Caco-2 (cell line): Measurements from ENCODE around the gene SMAD2. TPM values are rescaled to one million over a fixed set of nuclear protein-coding genes. Genes with fewer than 3 reads are reported as not detected.

Experiments
- BruUV-seq: library from RNA; stranded (reverse); fragments of 400-500 nt; replicated peaks from 2 replicates; lab custom pipeline; 2021; lab: Mats Ljungman, UMichigan
- CTCF ChIA-PET: fragments of 300-600 bp; sonication (Branson Sonifier 250); formaldehyde crosslinking; loops from one replicate; lab custom pipeline; 2022; ENCODE audit warnings: antibody characterized with exemption; lab: Charles Lee
- POLR2A ChIA-PET: fragments of 300-600 bp; sonication (Branson Sonifier 250); formaldehyde crosslinking; loops from one replicate; lab custom pipeline; 2022; ENCODE audit warnings: antibody characterized with exemption; lab: Charles Lee
- DNase-seq, 2 experiments: peaks; one replicate each; pipeline versions ENCODE4 v3.0.0 to v3.0.0-alpha.2; 2020 to 2022
- H3K27me3 ChIP-seq: replicated peaks from 2 replicates; pipeline ENCODE4 v1.6.0; 2011; ENCODE audit warnings: low read length; ENCODE audit not compliant: control insufficient read depth, insufficient read depth
- H3K36me3 ChIP-seq: 2 replicates; pipeline ENCODE4 v1.5.1; 2011; ENCODE audit warnings: low read length; ENCODE audit not compliant: control insufficient read depth, insufficient read depth
- H3K4me1 ChIP-seq: fragments of 250-450 bp; sonication (Bioruptor Pico); 2 replicates; pipeline ENCODE4 v1.5.1; 2020; ENCODE audit warnings: mild to moderate bottlenecking
- H3K4me3 ChIP-seq: 2 replicates; pipeline ENCODE4 v1.5.1; 2011; ENCODE audit warnings: low read depth, mild to moderate bottlenecking, control low read depth, low read length
- H3K9me3 ChIP-seq: fragments of 250-450 bp; sonication (Bioruptor Pico); 2 replicates; pipeline ENCODE4 v1.5.1; 2020; ENCODE audit warnings: mild to moderate bottlenecking, moderate library complexity
- H3K27ac Mint-ChIP-seq: one replicate; pipeline ENCODE4 v1.8.0; 2022; ENCODE audit warnings: mixed read lengths; ENCODE audit not compliant: unreplicated experiment
- H3K27me3 Mint-ChIP-seq: one replicate; pipeline ENCODE4 v1.8.0; 2022; ENCODE audit warnings: mixed read lengths; ENCODE audit not compliant: insufficient read depth, unreplicated experiment
- H3K36me3 Mint-ChIP-seq: one replicate; pipeline ENCODE4 v1.8.0; 2022; ENCODE audit warnings: mild to moderate bottlenecking, mixed read lengths; ENCODE audit not compliant: insufficient read depth, unreplicated experiment
- H3K4me1 Mint-ChIP-seq: one replicate; pipeline ENCODE4 v1.8.0; 2022; ENCODE audit warnings: low read depth, mixed read lengths; ENCODE audit not compliant: unreplicated experiment
- H3K4me3 Mint-ChIP-seq: one replicate; pipeline ENCODE4 v1.8.0; 2022; ENCODE audit warnings: mild to moderate bottlenecking, moderate library complexity, mixed read lengths; ENCODE audit not compliant: unreplicated experiment
- H3K9me3 Mint-ChIP-seq: one replicate; pipeline ENCODE4 v1.8.0; 2022; ENCODE audit warnings: mixed read lengths; ENCODE audit not compliant: unreplicated experiment
- intact Hi-C: fragments of 100-400 bp; cut with micrococcal nuclease; formaldehyde crosslinking; loops from one replicate; pipeline ENCODE4 v1.10.0; 2022; ENCODE audit not compliant: unreplicated experiment
- total RNA-seq: library from RNA; stranded (reverse); gene quantifications from 2 replicates; pipeline ENCODE4 v1.2.3, GENCODE V29; 2022
- TF ChIP-seq, protein P1 (sequence below), 2 experiments: fragments of 200-600 bp in 1 of 2; IDR thresholded peaks; 1 replicate in 1 of 2; 2 replicates in 1 of 2; pipeline versions ENCODE4 v1.5.1 to v1.8.0; 2011 to 2022; ENCODE audit warnings: antibody characterized with exemption in 1 of 2, control low read depth in 1 of 2, inconsistent platforms in 1 of 2, low read depth in 1 of 2, low read length in 1 of 2, mild to moderate bottlenecking in 1 of 2, moderate library complexity in 1 of 2; ENCODE audit not compliant: insufficient read depth in 1 of 2, severe bottlenecking in 1 of 2, unreplicated experiment in 1 of 2

SMAD2 gene
- total RNA-seq, 1 experiment from 2014 or later: 53.5 TPM

DNA sequence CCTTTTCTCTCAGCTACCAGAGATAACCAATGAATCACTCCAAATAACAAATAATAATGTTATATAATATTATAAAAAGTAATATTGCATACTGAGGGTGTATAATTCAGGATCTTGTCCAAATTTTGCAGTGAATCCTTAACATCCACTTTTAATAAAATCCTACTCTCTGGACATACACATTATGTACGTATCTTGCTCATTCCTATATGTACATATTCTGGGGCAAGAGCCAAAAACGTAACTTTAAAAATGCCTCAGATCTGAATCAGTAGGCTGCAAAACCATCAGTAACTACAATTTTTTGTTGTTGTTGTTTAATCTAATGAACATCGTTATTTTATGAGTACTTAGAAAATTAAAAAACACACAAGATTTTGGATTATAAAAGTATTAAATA is 65.3 kb downstream of the SMAD2 start:
- TF ChIP-seq, protein P1, sequence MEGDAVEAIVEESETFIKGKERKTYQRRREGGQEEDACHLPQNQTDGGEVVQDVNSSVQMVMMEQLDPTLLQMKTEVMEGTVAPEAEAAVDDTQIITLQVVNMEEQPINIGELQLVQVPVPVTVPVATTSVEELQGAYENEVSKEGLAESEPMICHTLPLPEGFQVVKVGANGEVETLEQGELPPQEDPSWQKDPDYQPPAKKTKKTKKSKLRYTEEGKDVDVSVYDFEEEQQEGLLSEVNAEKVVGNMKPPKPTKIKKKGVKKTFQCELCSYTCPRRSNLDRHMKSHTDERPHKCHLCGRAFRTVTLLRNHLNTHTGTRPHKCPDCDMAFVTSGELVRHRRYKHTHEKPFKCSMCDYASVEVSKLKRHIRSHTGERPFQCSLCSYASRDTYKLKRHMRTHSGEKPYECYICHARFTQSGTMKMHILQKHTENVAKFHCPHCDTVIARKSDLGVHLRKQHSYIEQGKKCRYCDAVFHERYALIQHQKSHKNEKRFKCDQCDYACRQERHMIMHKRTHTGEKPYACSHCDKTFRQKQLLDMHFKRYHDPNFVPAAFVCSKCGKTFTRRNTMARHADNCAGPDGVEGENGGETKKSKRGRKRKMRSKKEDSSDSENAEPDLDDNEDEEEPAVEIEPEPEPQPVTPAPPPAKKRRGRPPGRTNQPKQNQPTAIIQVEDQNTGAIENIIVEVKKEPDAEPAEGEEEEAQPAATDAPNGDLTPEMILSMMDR (IDR thresholded peaks at IDR 0.05; ENCODE audit: insufficient read depth in 1 of 2, low read depth in 1 of 2, low read length in 1 of 2, severe bottlenecking in 1 of 2, unreplicated experiment in 1 of 2): no peak
- H3K4me1 Mint-ChIP-seq: no peaks in the 10 kb centered on the region
- Histone ChIP-seq H3K4me1 (no peaks in the 10 kb centered on the region), H3K27me3 (no peaks in the 10 kb centered on the region), H3K4me3 (no peak overlapping the region), H3K36me3 (no peaks in the 10 kb centered on the region), H3K9me3 (no peaks in the 10 kb centered on the region)
- H3K36me3 Mint-ChIP-seq: peaks cover 11% of the 10 kb centered on the region
- CTCF ChIA-PET: no interaction called here
- H3K27ac Mint-ChIP-seq: no peak overlapping the region
- no peak overlapping the region for H3K4me3 Mint-ChIP-seq
- intact Hi-C loops: loop anchor here (2.0 kb wide), 1 partner anchor 158 kb away; no protein-coding TSS in a partner anchor
- H3K9me3 Mint-ChIP-seq: no peaks in the 10 kb centered on the region
- BruUV-seq: no TSS peak
- no peaks in the 10 kb centered on the region for H3K27me3 Mint-ChIP-seq
- DNase-seq: no peak
- POLR2A ChIA-PET: no interaction called here

DNA sequence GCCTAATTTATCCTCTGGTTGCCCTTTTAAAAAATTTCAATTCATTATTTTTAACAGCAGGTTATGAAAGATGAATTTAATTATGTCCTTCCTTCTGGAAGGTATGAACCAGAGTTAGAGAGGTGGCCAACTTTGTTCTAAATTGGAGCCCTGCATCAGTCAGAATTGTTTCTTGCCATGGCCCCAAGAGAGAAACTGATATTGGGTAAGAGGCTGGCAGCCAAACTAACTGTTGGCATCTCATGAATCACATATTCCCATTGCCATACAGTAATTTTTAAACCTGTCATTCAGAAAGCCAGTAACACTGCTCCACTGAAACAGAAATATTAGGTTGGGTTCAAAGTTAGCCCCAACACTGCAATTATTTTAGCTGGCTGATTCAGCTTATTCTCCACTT is 67.4 kb downstream of the SMAD2 start:
- no peaks in the 10 kb centered on the region for H3K27me3 ChIP-seq
- H3K4me1 ChIP-seq: no peaks in the 10 kb centered on the region
- H3K36me3 ChIP-seq: no peaks in the 10 kb centered on the region
- Mint-ChIP-seq H3K36me3 (peaks cover 11% of the 10 kb centered on the region), H3K4me1 (no peaks in the 10 kb centered on the region), H3K27me3 (no peaks in the 10 kb centered on the region), H3K9me3 (no peaks in the 10 kb centered on the region), H3K27ac (no peak overlapping the region), H3K4me3 (no peak overlapping the region)
- TF ChIP-seq, protein P1 (IDR thresholded peaks at IDR 0.05; ENCODE audit: insufficient read depth in 1 of 2, low read depth in 1 of 2, low read length in 1 of 2, severe bottlenecking in 1 of 2, unreplicated experiment in 1 of 2): no peak
- ChIA-PET POLR2A (no interaction called here), CTCF (no interaction called here)
- intact Hi-C loops: no loop called here
- H3K4me3 ChIP-seq: no peak overlapping the region
- BruUV-seq: no TSS peak
- DNase-seq: no peak
- H3K9me3 ChIP-seq: no peaks in the 10 kb centered on the region

- CTCF ChIA-PET: no interaction called here
- Mint-ChIP-seq H3K4me3 (no peak overlapping the region), H3K36me3 (peaks cover 12% of the 10 kb centered on the region), H3K4me1 (no peaks in the 10 kb centered on the region), H3K27ac (no peak overlapping the region), H3K9me3 (no peaks in the 10 kb centered on the region), H3K27me3 (no peaks in the 10 kb centered on the region)
- no TSS peak for BruUV-seq
- H3K27me3 ChIP-seq: no peaks in the 10 kb centered on the region
- DNase-seq: no peak
- no peaks in the 10 kb centered on the region for H3K9me3 ChIP-seq
- no peaks in the 10 kb centered on the region for H3K36me3 ChIP-seq
- TF ChIP-seq, protein P1 (IDR thresholded peaks at IDR 0.05; ENCODE audit: insufficient read depth in 1 of 2, low read depth in 1 of 2, low read length in 1 of 2, severe bottlenecking in 1 of 2, unreplicated experiment in 1 of 2): no peak
- POLR2A ChIA-PET: no interaction called here
- no peak overlapping the region for H3K4me3 ChIP-seq
- H3K4me1 ChIP-seq: no peaks in the 10 kb centered on the region
- intact Hi-C loops: no loop called here
Observed at GRCh38 chr18:47858607-47859006, 71.9 kb downstream of the SMAD2 start.
